Muscle of leg (tissue), 11 donors: ENCODE measurements around the gene RAB22A. TPM values are rescaled to one million over a fixed set of nuclear protein-coding genes. Genes with fewer than 3 reads are reported as not detected.

Experiments
- DNase-seq: peaks from one replicate; pipeline ENCODE4 v3.0.0; 2013
- H3K27ac ChIP-seq: one replicate; pipeline ENCODE4 v1.5.1; 2013; ENCODE audit warnings: mild to moderate bottlenecking, low read length, control low read depth
- H3K27me3 ChIP-seq: one replicate; pipeline ENCODE4 v1.6.1; 2013; ENCODE audit warnings: low read length; ENCODE audit not compliant: control insufficient read depth, insufficient read depth
- H3K36me3 ChIP-seq: one replicate; pipeline ENCODE4 v1.6.1; 2013; ENCODE audit warnings: low read length; ENCODE audit not compliant: control insufficient read depth, insufficient read depth
- H3K4me1 ChIP-seq: one replicate; pipeline ENCODE4 v1.6.1; 2013; ENCODE audit warnings: low read length; ENCODE audit not compliant: control insufficient read depth, insufficient read depth
- H3K4me3 ChIP-seq: one replicate; pipeline ENCODE4 v1.5.1; 2013; ENCODE audit warnings: low read length, control low read depth
- H3K9me3 ChIP-seq: replicated peaks from 2 replicates; pipeline ENCODE4 v1.6.1; 2013; ENCODE audit warnings: low read depth, low read length; ENCODE audit not compliant: control insufficient read depth
- WGBS: methylation state at CpG from one replicate; pipeline ENCODE4 v1.1.5; 2013; ENCODE audit warnings: missing lambda C conversion rate; ENCODE audit not compliant: insufficient coverage; 5-methylcytosine and 5-hydroxymethylcytosine counted together
- polyA plus RNA-seq, 8 donors: library from polyadenylated mRNA; unstranded; fragments of 120-200 nt; gene quantifications; one replicate each; pipeline versions ENCODE4 v1.2.1 to v1.2.3, GENCODE V29; 2013; ENCODE audit warnings: inconsistent platforms in 1 of 8, low replicate concordance in 1 of 8; ENCODE audit not compliant: insufficient read length in 8 of 8, insufficient read depth in 1 of 8
- total RNA-seq: library from RNA; stranded (reverse); fragments of 120-200 nt; gene quantifications from one replicate; pipeline ENCODE4 v1.2.4, GENCODE V29; 2013

RAB22A gene
- total and polyA plus RNA-seq, 9 donors, result 12.2 to 19.0 (median 14.8) TPM

GRCh38 chr20:58395604-58396003, 86.1 kb downstream of the RAB22A start:
- Histone ChIP-seq H3K27ac (no peak overlapping the region), H3K9me3 (no peaks in the 10 kb centered on the region), H3K4me1 (peaks cover 13% of the 10 kb centered on the region), H3K4me3 (no peak overlapping the region), H3K36me3 (peaks cover 14% of the 10 kb centered on the region), H3K27me3 (no peaks in the 10 kb centered on the region)
- no peak for DNase-seq
- WGBS, result no CpG with 5 or more reads among the region's 3 CpGs

- no CpG with 5 or more reads among the region's 6 CpGs for WGBS
- Histone ChIP-seq H3K4me1 (peaks cover 2% of the 10 kb centered on the region), H3K9me3 (no peaks in the 10 kb centered on the region), H3K36me3 (peaks cover 11% of the 10 kb centered on the region), H3K27me3 (no peaks in the 10 kb centered on the region), H3K4me3 (no peak overlapping the region), H3K27ac (no peak overlapping the region)
- no peak for DNase-seq
Measured at GRCh38 chr20:58397429-58397828, 87.9 kb downstream of the RAB22A start.

- H3K9me3 ChIP-seq, result no peaks in the 10 kb centered on the region
- H3K27ac ChIP-seq, result no peak overlapping the region
- H3K4me1 ChIP-seq, result peaks cover 2% of the 10 kb centered on the region
- WGBS, result 70% methylated on average over 5 of the region's 5 CpGs
- H3K36me3 ChIP-seq, result peaks cover 11% of the 10 kb centered on the region
- H3K4me3 ChIP-seq, result no peak overlapping the region
- no peaks in the 10 kb centered on the region for H3K27me3 ChIP-seq
- no peak for DNase-seq
Measured at GRCh38 chr20:58398254-58398653, 88.7 kb downstream of the RAB22A start.

GRCh38 chr20:58399926-58400325, 90.4 kb downstream of the RAB22A start:
- H3K27ac ChIP-seq, result no peak overlapping the region
- no peaks in the 10 kb centered on the region for H3K27me3 ChIP-seq
- WGBS, result 89% methylated on average over 5 of the region's 6 CpGs
- no peaks in the 10 kb centered on the region for H3K9me3 ChIP-seq
- no peak overlapping the region for H3K4me3 ChIP-seq
- peaks cover 2% of the 10 kb centered on the region for H3K4me1 ChIP-seq
- no peak for DNase-seq
- H3K36me3 ChIP-seq, result peaks cover 8% of the 10 kb centered on the region

- no peak overlapping the region for H3K4me3 ChIP-seq
- WGBS, result 88% methylated on average over 1 of the region's 1 CpG
- H3K9me3 ChIP-seq, result no peaks in the 10 kb centered on the region
- H3K27ac ChIP-seq, result no peak overlapping the region
- no peaks in the 10 kb centered on the region for H3K27me3 ChIP-seq
- DNase-seq, result no peak
- H3K4me1 ChIP-seq, result peaks cover 2% of the 10 kb centered on the region
- peaks cover 8% of the 10 kb centered on the region for H3K36me3 ChIP-seq
Measured at GRCh38 chr20:58401162-58401561, 91.6 kb downstream of the RAB22A start.

GRCh38 chr20:58402305-58402704, 92.8 kb downstream of the RAB22A start:
- H3K36me3 ChIP-seq, result peaks cover 8% of the 10 kb centered on the region
- 90% methylated on average over 1 of the region's 5 CpGs for WGBS
- no peak overlapping the region for H3K27ac ChIP-seq
- H3K4me1 ChIP-seq, result peaks cover 2% of the 10 kb centered on the region
- H3K9me3 ChIP-seq, result no peaks in the 10 kb centered on the region
- DNase-seq, result no peak
- no peaks in the 10 kb centered on the region for H3K27me3 ChIP-seq
- no peak overlapping the region for H3K4me3 ChIP-seq

GRCh38 chr20:58402827-58403226, 93.3 kb downstream of the RAB22A start:
- 100% methylated on average over 1 of the region's 5 CpGs for WGBS

GRCh38 chr20:58403272-58403671, 93.8 kb downstream of the RAB22A start:
- no peak for DNase-seq
- H3K4me3 ChIP-seq, result no peak overlapping the region
- H3K27me3 ChIP-seq, result no peaks in the 10 kb centered on the region
- peaks cover 2% of the 10 kb centered on the region for H3K4me1 ChIP-seq
- no peak overlapping the region for H3K27ac ChIP-seq
- H3K9me3 ChIP-seq, result no peaks in the 10 kb centered on the region
- WGBS, result 100% methylated on average over 1 of the region's 3 CpGs
- peaks cover 8% of the 10 kb centered on the region for H3K36me3 ChIP-seq

More at GRCh38 chr20:58402827-58403226, 93.3 kb downstream of the RAB22A start:
- DNase-seq, result no peak
- no peak overlapping the region for H3K4me3 ChIP-seq
- H3K4me1 ChIP-seq, result peaks cover 2% of the 10 kb centered on the region
- no peaks in the 10 kb centered on the region for H3K9me3 ChIP-seq
- peaks cover 8% of the 10 kb centered on the region for H3K36me3 ChIP-seq
- no peaks in the 10 kb centered on the region for H3K27me3 ChIP-seq
- H3K27ac ChIP-seq, result no peak overlapping the region

GRCh38 chr20:58405504-58406291, 96.2 kb downstream of the RAB22A start:
- Histone ChIP-seq H3K27me3 (no peaks in the 10 kb centered on the region), H3K36me3 (peaks cover 3% of the 10 kb centered on the region), H3K27ac (no peak overlapping the region), H3K4me3 (no peak overlapping the region), H3K4me1 (no peaks in the 10 kb centered on the region), H3K9me3 (no peaks in the 10 kb centered on the region)
- DNase-seq, result no peak
- 54% methylated on average over 3 of the region's 11 CpGs for WGBS

GRCh38 chr20:58406422-58407001, 97.0 kb downstream of the RAB22A start:
- no CpG with 5 or more reads among the region's 4 CpGs for WGBS
- Histone ChIP-seq H3K27ac (no peak overlapping the region), H3K4me1 (no peaks in the 10 kb centered on the region)

More at GRCh38 chr20:58406422-58407001, 97.0 kb downstream of the RAB22A start:
- Histone ChIP-seq H3K9me3 (no peaks in the 10 kb centered on the region), H3K36me3 (peaks cover 3% of the 10 kb centered on the region), H3K27me3 (no peaks in the 10 kb centered on the region), H3K4me3 (no peak overlapping the region)
- DNase-seq, result no peak
